ENCODE data around the gene SYTL3.
"Not testable (repeated sequence)": the region's sequence is repeated elsewhere in the genome, so short reads cannot be mapped to it uniquely, and the experiment has no call there.

SYTL3 gene

GRCh38 chr6:158621694-158622544 lies 27.9 kb upstream of the SYTL3 start:
- no peak for DNase-seq (ENCODE audit: low read depth in 4 of 4, low spot score in 1 of 4)

DNA sequence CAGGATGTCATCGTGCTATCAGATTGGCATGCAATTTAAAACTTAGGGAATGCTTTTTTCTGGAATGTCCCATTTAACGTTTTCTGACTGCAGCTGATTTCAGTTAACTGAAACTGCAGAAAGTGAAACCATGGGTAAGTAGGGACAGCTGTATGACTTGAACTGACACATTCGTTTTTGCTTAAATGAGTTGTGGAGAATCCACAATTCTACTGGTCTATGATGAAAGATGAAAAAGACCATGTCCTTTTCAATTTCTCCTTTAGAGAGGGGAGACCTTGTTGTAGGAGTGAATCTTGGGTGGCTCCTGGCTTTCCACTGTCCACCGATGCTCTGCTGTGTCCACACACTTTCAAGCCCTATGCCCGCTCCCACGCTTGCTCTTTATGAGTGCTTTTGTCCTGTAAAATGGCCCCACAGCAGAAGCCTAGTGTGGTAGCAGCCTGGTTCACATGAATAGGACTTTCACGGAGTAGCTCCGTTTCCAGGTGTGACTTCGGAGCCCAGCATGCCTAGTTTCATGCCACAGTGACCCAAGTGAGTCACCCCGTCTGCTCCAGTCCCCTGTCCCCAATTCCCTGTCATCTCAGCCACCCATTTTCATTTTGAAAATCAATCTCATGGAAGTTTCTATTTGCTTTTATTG lies 27.2 kb upstream of the SYTL3 start:
- no peak for DNase-seq (ENCODE audit: low read depth in 4 of 4, low spot score in 1 of 4)

- no peak for DNase-seq (ENCODE audit: low read depth in 4 of 4, low spot score in 1 of 4)
Measured at GRCh38 chr6:158624684-158625682, 24.9 kb upstream of the SYTL3 start.

- no peak for DNase-seq (ENCODE audit: low read depth in 4 of 4, low spot score in 1 of 4)
Measured at GRCh38 chr6:158625881-158626305, 24.0 kb upstream of the SYTL3 start.

- DNase-seq (ENCODE audit: low read depth in 4 of 4, low spot score in 1 of 4): no peak
Measured at GRCh38 chr6:158626360-158627167, 23.3 kb upstream of the SYTL3 start.

DNA sequence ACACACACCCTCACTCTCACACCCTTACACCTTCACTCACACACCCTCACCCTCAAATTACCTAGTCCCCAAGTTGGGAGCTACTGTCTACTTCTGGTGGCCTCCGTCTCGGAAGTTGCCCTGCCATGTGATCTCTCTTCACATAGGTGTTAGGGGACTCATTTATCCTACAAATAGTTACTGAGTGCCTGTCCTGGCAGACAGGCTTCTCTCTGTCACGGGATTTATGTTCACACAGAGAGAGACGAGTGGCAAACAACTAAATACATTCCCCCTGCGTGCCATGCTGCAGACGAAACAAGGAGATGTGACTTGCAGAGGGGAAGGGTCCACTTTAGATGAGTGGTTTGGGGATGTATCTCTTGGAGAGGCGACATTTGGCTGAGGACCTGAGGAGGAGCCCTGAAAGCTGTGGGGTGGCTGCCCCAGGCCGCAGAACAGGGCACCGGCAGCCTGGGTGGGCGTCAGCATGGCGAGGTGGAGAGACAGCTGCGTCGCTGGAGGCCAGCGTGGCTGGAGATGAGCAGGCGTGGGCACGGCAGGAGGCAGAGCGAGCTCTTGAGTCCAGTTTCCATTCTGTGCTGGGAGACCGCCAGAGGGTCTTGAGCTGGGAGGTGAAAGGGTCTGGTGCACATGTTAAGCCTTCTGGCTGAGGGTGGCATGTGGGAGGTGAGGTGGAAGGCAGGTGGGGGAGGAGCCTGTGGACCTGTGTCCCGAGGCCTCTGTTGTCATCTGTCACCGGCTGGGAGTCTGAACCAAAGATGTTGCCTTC lies 22.5 kb upstream of the SYTL3 start:
- DNase-seq (ENCODE audit: low read depth in 4 of 4, low spot score in 1 of 4): no peak

DNA sequence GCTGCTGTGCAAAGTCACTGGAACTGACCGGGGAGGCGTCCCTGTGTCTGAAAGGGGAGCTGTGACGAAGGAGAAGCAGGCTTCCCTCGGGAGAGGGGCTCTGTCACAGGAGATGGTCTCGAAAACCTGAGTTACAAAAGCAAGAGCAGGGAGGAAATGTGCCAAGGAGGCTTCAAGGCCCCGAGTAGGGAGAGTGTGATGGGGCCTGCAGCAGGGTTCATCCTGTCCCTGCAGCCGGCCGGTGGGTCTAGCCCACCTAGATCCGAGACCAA lies 22.0 kb upstream of the SYTL3 start:
- DNase-seq (ENCODE audit: low read depth in 4 of 4, low spot score in 1 of 4): no peak

- no peak for DNase-seq (ENCODE audit: low read depth in 4 of 4, low spot score in 1 of 4)
Measured at GRCh38 chr6:158628542-158628941, 21.3 kb upstream of the SYTL3 start.

DNA sequence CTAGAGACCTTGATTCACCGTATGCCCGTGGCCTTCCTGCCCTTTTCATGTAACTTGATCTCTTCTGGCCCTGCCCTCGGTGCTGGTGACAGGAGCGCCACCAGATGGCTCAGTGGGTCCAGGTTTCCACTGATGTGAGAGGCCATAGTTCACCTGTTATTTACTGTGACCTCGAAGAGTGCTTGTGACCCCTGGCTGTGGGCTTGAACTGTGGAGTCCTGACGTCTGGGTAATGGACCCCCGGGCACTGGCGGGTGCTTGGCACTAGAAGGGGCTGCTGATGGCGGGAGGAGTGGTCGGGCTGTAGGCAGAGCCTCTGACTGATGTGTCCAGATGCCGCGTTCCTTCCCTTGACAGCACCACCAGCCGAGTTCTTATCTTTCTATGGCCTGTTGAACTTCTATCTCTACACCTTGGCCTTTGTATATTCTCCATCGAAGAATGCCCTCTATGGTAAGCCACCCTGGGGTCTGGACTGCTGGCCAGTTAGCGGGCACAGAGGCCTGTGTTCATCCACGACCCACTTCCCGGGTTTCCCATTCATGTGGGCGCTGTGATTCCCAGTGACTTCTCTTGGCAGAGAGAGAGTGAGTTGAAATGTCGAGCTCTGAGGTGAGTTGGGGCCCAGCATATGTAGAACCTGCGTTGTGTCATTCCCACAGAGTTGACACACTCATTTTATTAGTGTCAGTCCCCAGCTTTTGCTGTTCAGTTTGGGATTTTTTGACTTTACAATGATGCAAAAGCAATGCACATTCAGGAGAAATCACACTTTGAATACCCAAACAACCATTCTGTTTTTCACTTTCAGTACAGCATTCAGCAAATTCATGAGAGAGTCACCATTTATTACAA lies 20.3 kb upstream of the SYTL3 start:
- no peak for DNase-seq (ENCODE audit: low read depth in 4 of 4, low spot score in 1 of 4)

DNA sequence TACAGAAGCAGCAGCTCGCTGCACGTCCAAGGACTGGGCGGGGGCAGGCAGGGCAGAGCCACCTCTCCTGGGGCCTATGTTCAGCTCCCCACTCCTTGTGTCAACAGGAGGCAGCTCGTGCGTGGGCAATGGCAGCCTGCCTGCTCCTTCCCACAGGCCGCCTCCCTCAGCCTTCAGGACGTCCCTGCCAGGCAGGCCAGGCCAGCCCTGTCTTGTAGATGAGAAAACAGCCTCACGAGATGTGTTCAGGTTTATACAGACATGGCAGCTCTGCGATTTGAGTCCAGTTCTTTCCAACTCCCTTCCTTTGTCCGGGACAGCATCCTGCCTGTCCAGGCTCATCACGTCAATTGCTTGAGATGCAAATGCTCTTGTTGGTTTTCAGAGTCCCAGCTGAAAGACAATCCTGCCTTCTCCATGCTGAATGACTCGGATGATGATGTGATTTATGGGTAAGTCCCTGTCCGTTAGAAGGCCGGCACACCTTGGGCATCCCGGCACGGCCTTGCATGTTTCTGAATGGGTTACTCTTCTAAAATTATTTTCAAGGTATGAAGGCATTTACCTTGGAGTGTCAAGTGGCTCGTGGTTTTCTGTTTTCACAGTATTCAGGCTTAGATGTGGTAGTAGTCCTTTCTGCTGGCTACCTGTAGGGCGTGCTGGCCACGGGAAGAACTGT lies 18.8 kb upstream of the SYTL3 start:
- no peak for DNase-seq (ENCODE audit: low read depth in 4 of 4, low spot score in 1 of 4)

DNA sequence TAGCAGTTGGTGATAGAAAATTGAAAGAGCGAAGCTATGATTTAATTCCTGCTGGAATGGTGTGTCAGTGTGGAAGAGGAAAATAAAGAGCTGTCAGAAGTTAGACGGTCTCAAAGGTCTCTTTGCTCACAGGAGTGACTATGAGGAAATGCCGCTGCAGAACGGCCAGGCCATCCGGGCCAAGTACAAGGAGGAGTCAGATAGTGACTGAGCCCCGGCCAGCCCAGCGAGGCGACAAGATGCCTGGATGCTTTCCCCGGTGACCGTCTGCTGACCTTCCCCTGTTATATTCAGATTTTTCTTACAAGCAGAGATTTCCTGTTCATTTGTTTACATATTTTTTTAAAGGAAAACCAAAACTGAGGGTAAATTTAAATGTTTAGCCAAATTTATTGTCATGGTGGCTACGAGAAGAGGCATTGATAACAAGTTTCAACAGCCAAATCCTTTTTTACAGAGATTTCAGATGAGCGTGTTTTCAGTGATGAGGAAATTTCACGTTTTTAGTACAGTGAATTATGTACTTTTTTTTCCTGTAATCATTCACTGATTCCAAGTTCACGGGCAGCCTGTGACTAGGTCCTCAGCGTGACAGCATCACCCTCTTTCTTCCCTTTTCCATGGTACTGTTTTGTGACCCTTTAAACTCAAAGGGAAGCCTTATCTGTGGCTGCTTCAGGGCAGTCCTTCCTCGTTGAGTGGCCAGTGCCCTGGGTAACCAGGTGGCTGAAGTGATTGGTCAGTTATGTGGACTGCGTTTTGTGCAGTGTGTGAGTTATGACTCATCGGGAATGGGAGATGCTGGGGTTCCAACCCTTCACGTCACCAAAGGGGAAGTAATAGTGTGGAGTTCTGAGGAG lies 17.9 kb upstream of the SYTL3 start:
- no peak for DNase-seq (ENCODE audit: low read depth in 4 of 4, low spot score in 1 of 4)

DNA sequence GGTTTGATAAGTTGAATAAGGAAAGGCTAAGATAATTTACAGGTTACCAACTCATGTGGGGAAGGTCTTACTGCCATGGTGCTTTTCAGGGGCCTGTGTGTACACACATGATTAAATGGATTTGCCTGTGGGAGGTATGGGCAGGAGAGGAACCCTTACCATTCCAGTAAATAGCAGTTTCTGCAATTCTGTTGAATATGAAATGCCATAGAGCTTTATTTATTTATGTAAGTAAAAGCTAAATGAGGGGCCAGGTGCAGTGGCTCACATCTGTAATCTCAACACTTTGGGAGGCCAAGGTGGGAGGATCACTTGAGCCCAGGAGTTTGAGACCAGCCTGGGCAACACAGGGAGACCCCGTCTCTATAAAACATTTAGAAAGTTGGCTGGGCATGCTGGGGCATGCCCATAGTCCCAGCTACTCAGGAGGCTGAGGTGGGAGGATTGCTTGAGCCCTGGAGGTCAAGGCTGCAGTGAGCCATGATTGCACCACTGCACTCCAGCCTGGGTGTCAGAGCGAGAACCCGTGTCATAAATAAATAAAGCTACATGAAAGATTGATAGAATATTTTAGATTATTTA lies 17.2 kb upstream of the SYTL3 start:
- not testable (repeated sequence) for DNase-seq (ENCODE audit: low read depth in 4 of 4, low spot score in 1 of 4)

DNA sequence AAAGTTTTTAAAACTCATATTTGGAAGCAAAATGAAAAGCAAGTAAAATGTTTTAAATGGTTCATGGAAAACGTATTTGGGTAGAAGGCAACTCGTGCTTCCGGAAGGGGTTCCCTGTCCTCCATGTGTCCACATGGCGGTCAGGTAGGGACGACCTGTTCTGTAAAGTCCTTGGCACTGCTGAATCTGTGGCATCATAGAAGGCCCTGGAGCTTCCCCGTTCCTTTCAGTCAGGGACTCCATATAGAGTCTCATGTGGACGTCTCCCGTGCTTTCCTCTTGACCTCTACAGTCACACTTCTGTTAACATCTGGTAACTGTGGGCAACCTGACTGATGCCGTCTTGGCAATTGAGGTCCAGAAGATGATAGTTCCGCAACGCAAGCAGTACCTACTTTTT lies 16.7 kb upstream of the SYTL3 start:
- no peak for DNase-seq (ENCODE audit: low read depth in 4 of 4, low spot score in 1 of 4)

DNA sequence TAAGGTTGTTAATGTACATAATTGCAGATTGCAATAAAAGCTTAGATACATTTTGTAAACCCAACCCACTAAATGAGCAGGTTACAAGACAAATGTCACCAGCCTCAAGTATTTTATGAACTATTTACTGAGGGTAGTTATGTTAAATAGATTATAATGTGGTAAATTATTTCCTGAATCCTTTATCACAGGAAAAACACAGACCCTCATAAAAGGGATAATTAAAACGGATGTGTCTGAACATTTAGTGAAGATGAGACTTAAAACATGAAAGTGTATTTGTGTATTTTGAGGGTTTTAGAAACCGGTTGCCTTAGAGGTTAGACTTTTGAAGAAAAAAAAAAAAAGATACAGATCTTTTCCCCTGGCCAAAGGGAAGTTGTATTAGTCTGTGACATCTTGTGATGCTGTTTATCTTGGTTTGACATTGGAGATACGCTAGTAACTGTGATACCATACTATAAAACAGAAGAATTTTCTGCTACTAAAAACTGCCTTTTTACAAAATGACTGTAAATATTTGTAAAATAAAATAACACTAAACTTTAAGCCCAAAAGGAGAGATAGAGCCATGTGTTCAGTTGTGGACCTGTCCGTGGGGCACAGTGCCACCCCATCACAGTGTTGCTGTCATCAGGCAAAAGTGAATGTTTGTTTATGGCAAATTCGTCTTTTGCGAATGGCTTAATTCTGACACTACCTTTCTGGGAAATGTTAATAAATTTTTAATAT lies 15.0 kb upstream of the SYTL3 start:
- no peak for DNase-seq (ENCODE audit: low read depth in 4 of 4, low spot score in 1 of 4)

- no peak for DNase-seq (ENCODE audit: low read depth in 4 of 4, low spot score in 1 of 4)
Measured at GRCh38 chr6:158635427-158636073, 14.3 kb upstream of the SYTL3 start.

DNA sequence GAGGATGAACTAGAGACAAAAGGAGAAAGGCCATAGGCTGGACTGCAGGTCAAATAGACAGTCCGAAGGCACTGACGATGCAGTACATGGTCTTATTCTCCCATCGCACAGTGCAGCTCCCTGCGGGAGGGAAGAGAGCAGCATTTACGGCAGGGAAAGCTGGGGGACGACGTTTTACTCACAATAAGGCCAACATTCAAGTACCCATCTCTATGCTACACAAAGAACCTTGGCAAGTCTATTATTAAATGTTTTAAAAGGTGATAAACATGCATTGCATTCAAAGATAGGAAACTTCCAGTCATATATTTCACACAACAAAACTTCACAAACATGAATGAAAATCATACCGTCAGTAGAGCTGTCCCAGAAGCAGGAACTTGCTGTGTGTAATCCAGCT lies 13.1 kb upstream of the SYTL3 start:
- DNase-seq (ENCODE audit: low read depth in 4 of 4, low spot score in 1 of 4): no peak

Data from stimulated activated CD4-positive, alpha-beta T cell treated with anti-CD3 and anti-CD28 coated beads, Interleukin-1b, Interleukin-23, amount 100 ng/mL, for 24 hours (primary cell).